Measurements from ENCODE around the gene LIN37. TPM values are rescaled to one million over a fixed set of nuclear protein-coding genes. Genes with fewer than 3 reads are reported as not detected.

Gene LIN37
- total and polyA plus RNA-seq, 4 donors: 4.4 to 16.2 (median 13.8) TPM

- DNase-seq (no peak), ATAC-seq (ENCODE audit: insufficient read depth, low FRiP score) (no peak)
- Histone ChIP-seq H3K9me3 (ENCODE audit: control insufficient read depth in 4 of 4, insufficient read depth in 3 of 4, low read length in 3 of 4) (peaks cover 0 to 1% (median 0%) of the 10 kb centered on the region in 4 donors), H3K4me3 (no peak overlapping the region), H3K4me1 (ENCODE audit: control insufficient read depth in 5 of 5, insufficient read depth in 5 of 5, low read length in 5 of 5) (peaks cover 0 to 14% (median 7%) of the 10 kb centered on the region in 5 donors), H3K9ac (ENCODE audit: insufficient read depth in 1 of 2, low read length in 2 of 2) (no peak overlapping the region), H3K27me3 (ENCODE audit: control insufficient read depth in 3 of 3, insufficient read depth in 3 of 3, low read length in 2 of 3) (no peaks in the 10 kb centered on the region), H3K36me3 (ENCODE audit: control insufficient read depth in 4 of 4, insufficient read depth in 4 of 4, low read length in 4 of 4) (no peaks in the 10 kb centered on the region), H3K27ac (ENCODE audit: low read depth in 1 of 2, low read length in 1 of 2) (no peak overlapping the region)
- TF ChIP-seq CTCF (IDR thresholded peaks at IDR 0.05; ENCODE audit: control extremely low read depth, extremely low read depth): no peak
- whole genome bisulfite sequencing, 2 donors: 74 to 86% methylated on average over 11 of the region's 11 CpGs
Observed at GRCh38 chr19:35712567-35713505, 35.5 kb upstream of the LIN37 start.

DNA sequence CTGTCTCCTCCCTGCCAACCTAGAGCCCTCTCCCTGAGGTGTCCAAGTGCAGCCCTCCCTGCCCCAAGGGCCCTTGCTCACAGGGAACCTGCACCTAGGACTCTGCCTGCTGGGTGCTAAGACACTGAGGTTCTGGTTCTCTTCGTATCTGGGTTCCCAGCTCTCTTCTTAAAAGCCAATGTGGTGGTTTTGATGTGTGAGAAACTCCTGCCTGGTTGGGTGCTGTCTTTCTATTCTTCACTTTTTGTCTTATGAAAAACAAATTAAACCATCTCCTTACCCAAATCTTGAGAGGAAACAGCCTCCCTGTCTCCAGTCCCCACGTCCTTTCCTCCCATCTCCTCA lies 34.9 kb upstream of the LIN37 start:
- H3K4me3 ChIP-seq: no peak overlapping the region
- DNase-seq (no peak), ATAC-seq (ENCODE audit: insufficient read depth, low FRiP score) (no peak)
- peaks cover 0 to 1% (median 0%) of the 10 kb centered on the region in 4 donors for H3K9me3 ChIP-seq (ENCODE audit: control insufficient read depth in 4 of 4, insufficient read depth in 3 of 4, low read length in 3 of 4)
- WGBS, 2 donors: 79 to 82% methylated on average over 2 of the region's 2 CpGs
- H3K36me3 ChIP-seq (ENCODE audit: control insufficient read depth in 4 of 4, insufficient read depth in 4 of 4, low read length in 4 of 4): no peaks in the 10 kb centered on the region
- no peak overlapping the region for H3K9ac ChIP-seq (ENCODE audit: insufficient read depth in 1 of 2, low read length in 2 of 2)
- no peak overlapping the region for H3K27ac ChIP-seq (ENCODE audit: low read depth in 1 of 2, low read length in 1 of 2)
- no peak for TF ChIP-seq CTCF (IDR thresholded peaks at IDR 0.05; ENCODE audit: control extremely low read depth, extremely low read depth)
- H3K4me1 ChIP-seq (ENCODE audit: control insufficient read depth in 5 of 5, insufficient read depth in 5 of 5, low read length in 5 of 5): peaks cover 0 to 14% (median 7%) of the 10 kb centered on the region in 5 donors
- H3K27me3 ChIP-seq (ENCODE audit: control insufficient read depth in 3 of 3, insufficient read depth in 3 of 3, low read length in 2 of 3): no peaks in the 10 kb centered on the region

GRCh38 chr19:35713904-35714495 lies 34.4 kb upstream of the LIN37 start:
- Histone ChIP-seq H3K27me3 (ENCODE audit: control insufficient read depth in 3 of 3, insufficient read depth in 3 of 3, low read length in 2 of 3) (no peaks in the 10 kb centered on the region), H3K36me3 (ENCODE audit: control insufficient read depth in 4 of 4, insufficient read depth in 4 of 4, low read length in 4 of 4) (no peaks in the 10 kb centered on the region), H3K9me3 (ENCODE audit: control insufficient read depth in 4 of 4, insufficient read depth in 3 of 4, low read length in 3 of 4) (peaks cover 0 to 1% (median 0%) of the 10 kb centered on the region in 4 donors), H3K4me3 (no peak overlapping the region), H3K27ac (ENCODE audit: low read depth in 1 of 2, low read length in 1 of 2) (no peak overlapping the region), H3K9ac (ENCODE audit: insufficient read depth in 1 of 2, low read length in 2 of 2) (no peak overlapping the region), H3K4me1 (ENCODE audit: control insufficient read depth in 5 of 5, insufficient read depth in 5 of 5, low read length in 5 of 5) (peaks cover 0 to 18% (median 10%) of the 10 kb centered on the region in 5 donors)
- ATAC-seq (ENCODE audit: insufficient read depth, low FRiP score) (no peak), DNase-seq (no peak)
- WGBS, 2 donors: 71 to 81% methylated on average over 12 of the region's 12 CpGs
- TF ChIP-seq CTCF (IDR thresholded peaks at IDR 0.05; ENCODE audit: control extremely low read depth, extremely low read depth): no peak

Measured in lung (tissue), 12 donors.